K562 (cell line): ENCODE data around the gene FETUB. TPM values are rescaled to one million over a fixed set of nuclear protein-coding genes. Genes with fewer than 3 reads are reported as not detected.

Experiments
- EHMT2 ChIP-seq: fragments of 450-650 bp; IDR thresholded peaks from 2 replicates; pipeline ENCODE4 v1.6.1; 2018; ENCODE audit warnings: antibody characterized with exemption
- KDM1A ChIP-seq, 2 experiments: fragments of 450-650 bp; IDR thresholded peaks; 2 replicates each; pipeline ENCODE4 v1.6.1; 2016; ENCODE audit warnings: mild to moderate bottlenecking in 2 of 2
- MCM5 ChIP-seq: fragments of 450-650 bp; IDR thresholded peaks from 2 replicates; pipeline ENCODE4 v1.6.1; 2016; ENCODE audit warnings: low read depth
- POLR2A ChIP-seq: fragments of 450-650 bp; conservative IDR thresholded peaks from 2 replicates; pipeline ENCODE4 v1.6.1; 2016
- RNF2 ChIP-seq: sonication (generic); IDR thresholded peaks from 2 replicates; pipeline ENCODE4 v1.6.1; 2016
- SREBF2 ChIP-seq: sonication (generic); formaldehyde crosslinking; IDR thresholded peaks from 2 replicates; pipeline ENCODE4 v1.4.0; 2020; ENCODE audit warnings: mild to moderate bottlenecking, missing genetic modification reagents
- TCF7L2 ChIP-seq: fragments of 150-350 bp; IDR thresholded peaks from 2 replicates; pipeline ENCODE4 v1.6.1; 2016; ENCODE audit warnings: low read depth, mild to moderate bottlenecking, low read length, moderate library complexity
- ZNF232 ChIP-seq: sonication (generic); formaldehyde crosslinking; IDR thresholded peaks from 2 replicates; pipeline ENCODE4 v1.8.0; 2022; ENCODE audit warnings: mild to moderate bottlenecking, missing genetic modification reagents
- ZNF76 ChIP-seq: fragments of 250-450 bp; sonication (Bioruptor Pico); IDR thresholded peaks from 2 replicates; pipeline ENCODE4 v1.4.0; 2020; ENCODE audit warnings: mild to moderate bottlenecking, moderate library complexity, borderline replicate concordance
- polyA plus RNA-seq, 8 experiments: library from polyadenylated mRNA; depleted of rRNA in 4 of 8; stranded (reverse) in 5 of 8; unstranded in 3 of 8; fragments of >200 nt; fragmentation: Nextera tagmentation in 2 of 8; fragmentation: Illumina TruSeq in 1 of 8; extraction: Ambion mirVana in 2 of 8; extraction: Trizol in 1 of 8; gene quantifications; 2 replicates each; pipeline versions ENCODE4 v1.2.1 to v1.2.3, GENCODE V29; 2011 to 2014; ENCODE audit warnings: inconsistent platforms in 1 of 8, missing spikeins in 1 of 8
- total RNA-seq, 7 experiments: library from RNA; depleted of rRNA in 6 of 7; stranded (reverse); fragments of >200 nt in 6 of 7; fragmentation: Illumina TruSeq in 2 of 7; extraction: Trizol in 2 of 7; gene quantifications; 2 replicates each; pipeline versions ENCODE4 v1.2.1 to v1.2.3, GENCODE V29; 2011 to 2021; ENCODE audit warnings: low replicate concordance in 1 of 7
- TF ChIP-seq, protein P1 (sequence below): IDR thresholded peaks from 2 replicates; pipeline ENCODE4 v1.6.1; 2014; ENCODE audit warnings: antibody characterized with exemption
- TF ChIP-seq, protein P2 (sequence below): fragments of 250-450 bp; sonication (Bioruptor Pico); IDR thresholded peaks from 2 replicates; pipeline ENCODE4 v1.8.0; 2022; ENCODE audit warnings: inconsistent platforms, mild to moderate bottlenecking, moderate library complexity, borderline replicate concordance
- TF ChIP-seq, protein P3 (sequence below): fragments of 450-650 bp; formaldehyde crosslinking; conservative IDR thresholded peaks from 2 replicates; pipeline ENCODE4 v1.4.0; 2022; ENCODE audit warnings: mild to moderate bottlenecking, missing genetic modification characterization
- TF ChIP-seq, protein P4 (sequence below): fragments of 450-650 bp; IDR thresholded peaks from 2 replicates; pipeline ENCODE4 v1.6.1; 2014; ENCODE audit warnings: low read depth, mild to moderate bottlenecking, moderate library complexity, borderline replicate concordance

The FETUB gene
- total and polyA plus RNA-seq, 9 of the 15 experiments (the other 6 are each of a cell fraction or from before 2014, with no cell fraction given) = not detected

DNA sequence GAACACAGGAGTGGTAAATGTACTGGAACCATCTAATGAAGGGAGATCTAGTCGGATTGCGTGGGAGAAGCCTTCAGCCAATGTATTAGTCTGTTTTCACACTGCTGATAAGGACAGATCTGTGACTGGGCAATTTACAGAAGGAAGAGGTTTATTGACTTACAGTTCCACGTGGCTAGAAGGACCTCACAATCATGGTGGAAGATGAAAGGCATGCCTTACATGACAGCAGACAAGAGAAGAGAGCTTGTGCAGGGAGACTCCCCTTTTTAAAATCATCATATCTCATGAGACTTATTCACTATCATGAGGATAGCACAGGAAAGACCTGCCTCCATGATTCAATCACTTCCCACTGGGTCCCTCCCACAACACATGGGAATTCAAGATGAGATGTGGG, 42.6 kb downstream of the FETUB start (continued):
- TF ChIP-seq ZNF232 (CRISPR knock-in tag) = no peak
- TF ChIP-seq, protein P1, sequence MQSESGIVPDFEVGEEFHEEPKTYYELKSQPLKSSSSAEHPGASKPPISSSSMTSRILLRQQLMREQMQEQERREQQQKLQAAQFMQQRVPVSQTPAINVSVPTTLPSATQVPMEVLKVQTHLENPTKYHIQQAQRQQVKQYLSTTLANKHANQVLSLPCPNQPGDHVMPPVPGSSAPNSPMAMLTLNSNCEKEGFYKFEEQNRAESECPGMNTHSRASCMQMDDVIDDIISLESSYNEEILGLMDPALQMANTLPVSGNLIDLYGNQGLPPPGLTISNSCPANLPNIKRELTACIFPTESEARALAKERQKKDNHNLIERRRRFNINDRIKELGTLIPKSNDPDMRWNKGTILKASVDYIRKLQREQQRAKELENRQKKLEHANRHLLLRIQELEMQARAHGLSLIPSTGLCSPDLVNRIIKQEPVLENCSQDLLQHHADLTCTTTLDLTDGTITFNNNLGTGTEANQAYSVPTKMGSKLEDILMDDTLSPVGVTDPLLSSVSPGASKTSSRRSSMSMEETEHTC = no peak
- TF ChIP-seq, protein P2, sequence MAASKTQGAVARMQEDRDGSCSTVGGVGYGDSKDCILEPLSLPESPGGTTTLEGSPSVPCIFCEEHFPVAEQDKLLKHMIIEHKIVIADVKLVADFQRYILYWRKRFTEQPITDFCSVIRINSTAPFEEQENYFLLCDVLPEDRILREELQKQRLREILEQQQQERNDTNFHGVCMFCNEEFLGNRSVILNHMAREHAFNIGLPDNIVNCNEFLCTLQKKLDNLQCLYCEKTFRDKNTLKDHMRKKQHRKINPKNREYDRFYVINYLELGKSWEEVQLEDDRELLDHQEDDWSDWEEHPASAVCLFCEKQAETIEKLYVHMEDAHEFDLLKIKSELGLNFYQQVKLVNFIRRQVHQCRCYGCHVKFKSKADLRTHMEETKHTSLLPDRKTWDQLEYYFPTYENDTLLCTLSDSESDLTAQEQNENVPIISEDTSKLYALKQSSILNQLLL (CRISPR knock-in tag) = no peak
- peak; percentile 49; the same call in 1 of the 2 replicates for TF ChIP-seq EHMT2
- no peak for TF ChIP-seq RNF2
- TF ChIP-seq, protein P3, sequence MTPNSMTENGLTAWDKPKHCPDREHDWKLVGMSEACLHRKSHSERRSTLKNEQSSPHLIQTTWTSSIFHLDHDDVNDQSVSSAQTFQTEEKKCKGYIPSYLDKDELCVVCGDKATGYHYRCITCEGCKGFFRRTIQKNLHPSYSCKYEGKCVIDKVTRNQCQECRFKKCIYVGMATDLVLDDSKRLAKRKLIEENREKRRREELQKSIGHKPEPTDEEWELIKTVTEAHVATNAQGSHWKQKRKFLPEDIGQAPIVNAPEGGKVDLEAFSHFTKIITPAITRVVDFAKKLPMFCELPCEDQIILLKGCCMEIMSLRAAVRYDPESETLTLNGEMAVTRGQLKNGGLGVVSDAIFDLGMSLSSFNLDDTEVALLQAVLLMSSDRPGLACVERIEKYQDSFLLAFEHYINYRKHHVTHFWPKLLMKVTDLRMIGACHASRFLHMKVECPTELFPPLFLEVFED (CRISPR knock-in tag) = no peak
- no peak for TF ChIP-seq POLR2A
- TF ChIP-seq SREBF2 (CRISPR knock-in tag) = no peak
- TF ChIP-seq KDM1A (IDR thresholded peaks at IDR 0.05) = 0 out of 4 replicates have a peak, but pooled peaks of 1 of the 2 experiments have one; percentile 21
- TF ChIP-seq, protein P4, sequence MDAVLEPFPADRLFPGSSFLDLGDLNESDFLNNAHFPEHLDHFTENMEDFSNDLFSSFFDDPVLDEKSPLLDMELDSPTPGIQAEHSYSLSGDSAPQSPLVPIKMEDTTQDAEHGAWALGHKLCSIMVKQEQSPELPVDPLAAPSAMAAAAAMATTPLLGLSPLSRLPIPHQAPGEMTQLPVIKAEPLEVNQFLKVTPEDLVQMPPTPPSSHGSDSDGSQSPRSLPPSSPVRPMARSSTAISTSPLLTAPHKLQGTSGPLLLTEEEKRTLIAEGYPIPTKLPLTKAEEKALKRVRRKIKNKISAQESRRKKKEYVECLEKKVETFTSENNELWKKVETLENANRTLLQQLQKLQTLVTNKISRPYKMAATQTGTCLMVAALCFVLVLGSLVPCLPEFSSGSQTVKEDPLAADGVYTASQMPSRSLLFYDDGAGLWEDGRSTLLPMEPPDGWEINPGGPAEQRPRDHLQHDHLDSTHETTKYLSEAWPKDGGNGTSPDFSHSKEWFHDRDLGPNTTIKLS = 0 out of 2 replicates have a peak, but pooled peaks have one; percentile 32
- TF ChIP-seq TCF7L2 = no peak
- TF ChIP-seq ZNF76 (CRISPR knock-in tag) = no peak
- TF ChIP-seq MCM5 = no peak
